IPS DF 6.9 (cell line): ENCODE results near the gene SLC47A1.

Experiments used
- DNase-seq: peaks from one replicate; pipeline ENCODE4 v3.0.0-alpha.2; 2013; ENCODE audit warnings: low read depth, low spot score
- H3K27ac ChIP-seq: one replicate; pipeline ENCODE4 v1.5.1; 2013; ENCODE audit warnings: low read length, control low read depth
- H3K27me3 ChIP-seq: 2 replicates; pipeline ENCODE4 v1.6.1; 2013; ENCODE audit warnings: mild to moderate bottlenecking, low read length; ENCODE audit not compliant: control insufficient read depth, insufficient read depth
- H3K36me3 ChIP-seq: 2 replicates; pipeline ENCODE4 v1.6.1; 2013; ENCODE audit warnings: low read length; ENCODE audit not compliant: control insufficient read depth, insufficient read depth
- H3K4me1 ChIP-seq: 2 replicates; pipeline ENCODE4 v1.6.1; 2013; ENCODE audit warnings: low read length; ENCODE audit not compliant: control insufficient read depth, insufficient read depth
- H3K4me3 ChIP-seq: 2 replicates; pipeline ENCODE4 v1.5.1; 2013; ENCODE audit warnings: mild to moderate bottlenecking, low read length
- H3K9me3 ChIP-seq: 2 replicates; pipeline ENCODE4 v1.6.1; 2013; ENCODE audit warnings: low read length, inconsistent platforms; ENCODE audit not compliant: control insufficient read depth, insufficient read depth
- WGBS: extraction: QIAGEN DNeasy Blood & Tissue Kit; methylation state at CpG from one replicate; pipeline ENCODE4 v1.1.7; 2013; ENCODE audit warnings: mixed read lengths, missing lambda C conversion rate; ENCODE audit not compliant: insufficient read length, insufficient coverage; 5-methylcytosine and 5-hydroxymethylcytosine counted together

Gene SLC47A1

GRCh38 chr17:19610311-19610710, 76.7 kb downstream of the SLC47A1 start:
- Histone ChIP-seq H3K4me3 (no peak overlapping the region), H3K27me3 (no peaks in the 10 kb centered on the region), H3K9me3 (no peaks in the 10 kb centered on the region), H3K4me1 (no peaks in the 10 kb centered on the region), H3K27ac (no peak overlapping the region), H3K36me3 (no peaks in the 10 kb centered on the region)
- no peak for DNase-seq
- no CpG with 5 or more reads among the region's 2 CpGs for WGBS

GRCh38 chr17:19610879-19611278, 77.2 kb downstream of the SLC47A1 start:
- Histone ChIP-seq H3K4me1 (no peaks in the 10 kb centered on the region), H3K27ac (no peak overlapping the region), H3K4me3 (no peak overlapping the region), H3K36me3 (no peaks in the 10 kb centered on the region), H3K27me3 (no peaks in the 10 kb centered on the region), H3K9me3 (no peaks in the 10 kb centered on the region)
- WGBS = no CpG with 5 or more reads among the region's 5 CpGs
- DNase-seq = no peak

- no peak overlapping the region for H3K27ac ChIP-seq
- no peak overlapping the region for H3K4me3 ChIP-seq
- H3K27me3 ChIP-seq = no peaks in the 10 kb centered on the region
- H3K9me3 ChIP-seq = no peaks in the 10 kb centered on the region
- no CpG with 5 or more reads among the region's 10 CpGs for WGBS
- DNase-seq = no peak
- H3K4me1 ChIP-seq = no peaks in the 10 kb centered on the region
- H3K36me3 ChIP-seq = no peaks in the 10 kb centered on the region
Measured at GRCh38 chr17:19613979-19614378, 80.3 kb downstream of the SLC47A1 start.

GRCh38 chr17:19614900-19615299, 81.2 kb downstream of the SLC47A1 start:
- H3K27ac ChIP-seq = no peak overlapping the region
- no peak for DNase-seq
- H3K4me1 ChIP-seq = no peaks in the 10 kb centered on the region
- H3K4me3 ChIP-seq = no peak overlapping the region
- H3K27me3 ChIP-seq = no peaks in the 10 kb centered on the region
- H3K9me3 ChIP-seq = no peaks in the 10 kb centered on the region; the same call in 1 of the 2 replicates
- no CpG with 5 or more reads among the region's 4 CpGs for WGBS
- no peaks in the 10 kb centered on the region for H3K36me3 ChIP-seq

- DNase-seq = no peak
- no peak overlapping the region for H3K4me3 ChIP-seq
- no peaks in the 10 kb centered on the region; the same call in 1 of the 2 replicates for H3K9me3 ChIP-seq
- no peaks in the 10 kb centered on the region for H3K27me3 ChIP-seq
- H3K36me3 ChIP-seq = no peaks in the 10 kb centered on the region
- no CpG with 5 or more reads among the region's 3 CpGs for WGBS
- no peak overlapping the region for H3K27ac ChIP-seq
- H3K4me1 ChIP-seq = no peaks in the 10 kb centered on the region
Measured at GRCh38 chr17:19618015-19618414, 84.4 kb downstream of the SLC47A1 start.

- Histone ChIP-seq H3K36me3 (no peaks in the 10 kb centered on the region), H3K4me1 (no peaks in the 10 kb centered on the region), H3K27me3 (no peaks in the 10 kb centered on the region), H3K9me3 (no peaks in the 10 kb centered on the region; the same call in 1 of the 2 replicates), H3K27ac (no peak overlapping the region), H3K4me3 (no peak overlapping the region)
- no CpG with 5 or more reads among the region's 2 CpGs for WGBS
- no peak for DNase-seq
Measured at GRCh38 chr17:19619705-19620325, 86.2 kb downstream of the SLC47A1 start.

GRCh38 chr17:19621697-19622096, 88.0 kb downstream of the SLC47A1 start:
- no peak overlapping the region for H3K27ac ChIP-seq
- H3K4me1 ChIP-seq = no peaks in the 10 kb centered on the region
- WGBS = no CpG with 5 or more reads among the region's 1 CpG
- no peak for DNase-seq
- H3K4me3 ChIP-seq = no peak overlapping the region
- no peaks in the 10 kb centered on the region; the same call in 1 of the 2 replicates for H3K9me3 ChIP-seq
- no peaks in the 10 kb centered on the region for H3K36me3 ChIP-seq
- no peaks in the 10 kb centered on the region for H3K27me3 ChIP-seq

GRCh38 chr17:19626079-19626478, 92.4 kb downstream of the SLC47A1 start:
- WGBS = no CpG with 5 or more reads among the region's 4 CpGs
- no peak for DNase-seq
- Histone ChIP-seq H3K9me3 (no peaks in the 10 kb centered on the region), H3K36me3 (no peaks in the 10 kb centered on the region), H3K27ac (no peak overlapping the region), H3K4me1 (no peaks in the 10 kb centered on the region), H3K27me3 (no peaks in the 10 kb centered on the region), H3K4me3 (no peak overlapping the region)
